Mesendoderm (in vitro differentiated cells): ENCODE measurements around the gene MS4A2.
A peak's percentile ranks its signal among the peaks of the same experiment; 100 is the strongest.
"Not testable (repeated sequence)": the region's sequence is repeated elsewhere in the genome, so short reads cannot be mapped to it uniquely, and the experiment has no call there.

Experiments
- DNase-seq: peaks from one replicate; pipeline ENCODE4 v3.0.0; 2013
- H2AK5ac ChIP-seq: 2 replicates; pipeline ENCODE4 v1.6.1; 2013; ENCODE audit warnings: low read length, inconsistent platforms
- H2BK120ac ChIP-seq: 2 replicates; pipeline ENCODE4 v1.6.1; 2013; ENCODE audit warnings: low read depth, mild to moderate bottlenecking, low read length, moderate library complexity, mixed read lengths
- H2BK15ac ChIP-seq: replicated peaks from 2 replicates; pipeline ENCODE4 v1.6.1; 2013; ENCODE audit warnings: low read depth, mild to moderate bottlenecking, moderate library complexity
- H2BK5ac ChIP-seq: 2 replicates; pipeline ENCODE4 v1.6.1; 2013; ENCODE audit warnings: low read length, inconsistent platforms
- H3K18ac ChIP-seq: 2 replicates; pipeline ENCODE4 v1.6.1; 2013; ENCODE audit warnings: mild to moderate bottlenecking, low read length, mixed read lengths
- H3K23ac ChIP-seq: one replicate; pipeline ENCODE4 v1.6.1; 2013; ENCODE audit warnings: low read length
- H3K27ac ChIP-seq: 2 replicates; pipeline ENCODE4 v1.5.1; 2013; ENCODE audit warnings: low read depth, mild to moderate bottlenecking, inconsistent platforms, low read length, moderate library complexity
- H3K27me3 ChIP-seq: 2 replicates; pipeline ENCODE4 v1.6.1; 2013; ENCODE audit warnings: low read length, control low read depth, mild to moderate bottlenecking, inconsistent platforms; ENCODE audit not compliant: insufficient read depth, poor library complexity
- H3K36me3 ChIP-seq: 2 replicates; pipeline ENCODE4 v1.6.1; 2013; ENCODE audit warnings: low read length, inconsistent platforms; ENCODE audit not compliant: control insufficient read depth, insufficient read depth
- H3K4ac ChIP-seq: one replicate; pipeline ENCODE4 v1.6.1; 2013; ENCODE audit warnings: low read depth, mild to moderate bottlenecking, low read length, moderate library complexity
- H3K4me1 ChIP-seq: 2 replicates; pipeline ENCODE4 v1.6.1; 2013; ENCODE audit warnings: low read depth, low read length, inconsistent platforms; ENCODE audit not compliant: control insufficient read depth
- H3K4me2 ChIP-seq: 2 replicates; pipeline ENCODE4 v1.6.1; 2013; ENCODE audit warnings: low read length
- H3K4me3 ChIP-seq: 2 replicates; pipeline ENCODE4 v1.5.1; 2013; ENCODE audit warnings: mild to moderate bottlenecking, low read length
- H3K56ac ChIP-seq: one replicate; pipeline ENCODE4 v1.6.1; 2013; ENCODE audit warnings: low read length
- H3K79me1 ChIP-seq: 2 replicates; pipeline ENCODE4 v1.6.1; 2013; ENCODE audit warnings: low read length, inconsistent platforms
- H3K79me2 ChIP-seq: 2 replicates; pipeline ENCODE4 v1.6.1; 2013; ENCODE audit warnings: mild to moderate bottlenecking, low read length; ENCODE audit not compliant: control insufficient read depth, insufficient read depth
- H3K9ac ChIP-seq: 2 replicates; pipeline ENCODE4 v1.6.1; 2013; ENCODE audit warnings: low read length, inconsistent platforms
- H4K5ac ChIP-seq: one replicate; pipeline ENCODE4 v1.6.1; 2013; ENCODE audit warnings: low read length
- H4K8ac ChIP-seq: one replicate; pipeline ENCODE4 v1.6.1; 2013; ENCODE audit warnings: low read depth, mild to moderate bottlenecking, control low read depth, low read length, moderate library complexity
- WGBS: extraction: QIAGEN DNeasy Blood & Tissue Kit; methylation state at CpG from one replicate; pipeline ENCODE4 v1.1.7; 2013; ENCODE audit warnings: low lambda C conversion rate, missing lambda C conversion rate; ENCODE audit not compliant: insufficient coverage; ENCODE audit errors: extremely low coverage; 5-methylcytosine and 5-hydroxymethylcytosine counted together

MS4A2 gene

GRCh38 chr11:60128866-60129265 is 40.4 kb downstream of the MS4A2 start:
- H3K4ac ChIP-seq, H3K4me1 ChIP-seq, H3K27ac ChIP-seq, H3K9ac ChIP-seq, DNase-seq, H3K27me3 ChIP-seq, H3K36me3 ChIP-seq, H3K23ac ChIP-seq, H3K4me3 ChIP-seq, H4K8ac ChIP-seq, H2BK5ac ChIP-seq, H3K4me2 ChIP-seq, H2BK15ac ChIP-seq, H2BK120ac ChIP-seq, H3K79me2 ChIP-seq, H3K79me1 ChIP-seq, H4K5ac ChIP-seq, H2AK5ac ChIP-seq, H3K18ac ChIP-seq, H3K56ac ChIP-seq: not testable (repeated sequence)
- no CpG with 5 or more reads among the region's 4 CpGs for WGBS

GRCh38 chr11:60129853-60130252 is 41.4 kb downstream of the MS4A2 start:
- H3K4me1 ChIP-seq: no peaks in the 10 kb centered on the region

GRCh38 chr11:60130496-60130895 is 42.0 kb downstream of the MS4A2 start:
- no peak overlapping the region for H3K23ac ChIP-seq
- no peaks in the 10 kb centered on the region for H3K27me3 ChIP-seq
- no peaks in the 10 kb centered on the region for H3K36me3 ChIP-seq
- H3K27ac ChIP-seq: no peak overlapping the region
- H2AK5ac ChIP-seq: no peak overlapping the region
- no peak overlapping the region for H2BK120ac ChIP-seq
- H4K8ac ChIP-seq: no peak overlapping the region
- no peak overlapping the region for H4K5ac ChIP-seq
- no peak overlapping the region for H3K56ac ChIP-seq
- peak; percentile 88 for DNase-seq
- no peak overlapping the region for H3K4ac ChIP-seq
- H3K79me1 ChIP-seq: no peaks in the 10 kb centered on the region
- no peaks in the 10 kb centered on the region for H3K4me1 ChIP-seq
- no peak overlapping the region for H3K18ac ChIP-seq
- no peaks in the 10 kb centered on the region for H3K79me2 ChIP-seq
- H2BK15ac ChIP-seq: no peak overlapping the region
- no peak overlapping the region for H3K4me2 ChIP-seq
- H2BK5ac ChIP-seq: no peak overlapping the region
- H3K4me3 ChIP-seq: no peak overlapping the region
- no peak overlapping the region for H3K9ac ChIP-seq

More at GRCh38 chr11:60129853-60130252, 41.4 kb downstream of the MS4A2 start:
- Histone ChIP-seq H3K23ac (no peak overlapping the region), H2BK120ac (no peak overlapping the region), H3K36me3 (no peaks in the 10 kb centered on the region), H4K5ac (no peak overlapping the region), H3K27me3 (no peaks in the 10 kb centered on the region), H3K18ac (no peak overlapping the region), H3K4ac (no peak overlapping the region), H3K4me2 (no peak overlapping the region), H3K79me2 (no peaks in the 10 kb centered on the region), H2AK5ac (no peak overlapping the region), H3K27ac (no peak overlapping the region), H3K4me3 (no peak overlapping the region), H2BK5ac (no peak overlapping the region), H3K56ac (no peak overlapping the region), H3K9ac (no peak overlapping the region), H2BK15ac (no peak overlapping the region), H3K79me1 (no peaks in the 10 kb centered on the region), H4K8ac (no peak overlapping the region)
- no CpG with 5 or more reads among the region's 3 CpGs for WGBS
- no peak for DNase-seq

GRCh38 chr11:60131912-60132311 is 43.4 kb downstream of the MS4A2 start:
- Histone ChIP-seq H3K18ac (no peak overlapping the region), H3K4me3 (no peak overlapping the region), H3K27ac (no peak overlapping the region), H2BK5ac (no peak overlapping the region), H3K79me1 (no peaks in the 10 kb centered on the region), H2AK5ac (no peak overlapping the region), H3K4me2 (no peak overlapping the region), H3K56ac (no peak overlapping the region), H3K23ac (no peak overlapping the region), H2BK15ac (no peak overlapping the region), H3K9ac (no peak overlapping the region), H4K8ac (no peak overlapping the region), H3K4me1 (no peaks in the 10 kb centered on the region), H3K79me2 (no peaks in the 10 kb centered on the region), H4K5ac (no peak overlapping the region), H3K4ac (no peak overlapping the region), H3K27me3 (no peaks in the 10 kb centered on the region), H2BK120ac (no peak overlapping the region), H3K36me3 (no peaks in the 10 kb centered on the region)
- no peak for DNase-seq
- WGBS: no CpG with 5 or more reads among the region's 3 CpGs

- H3K4me3 ChIP-seq: no peak overlapping the region
- no peaks in the 10 kb centered on the region for H3K36me3 ChIP-seq
- DNase-seq: no peak
- no peaks in the 10 kb centered on the region for H3K79me1 ChIP-seq
- H3K27ac ChIP-seq: no peak overlapping the region
- WGBS: no CpG with 5 or more reads among the region's 1 CpG
- H3K56ac ChIP-seq: no peak overlapping the region
- H3K4me1 ChIP-seq: no peaks in the 10 kb centered on the region
- H3K4ac ChIP-seq: no peak overlapping the region
- no peak overlapping the region for H3K23ac ChIP-seq
- H3K79me2 ChIP-seq: no peaks in the 10 kb centered on the region
- no peak overlapping the region for H3K9ac ChIP-seq
- no peak overlapping the region for H4K8ac ChIP-seq
- no peak overlapping the region for H4K5ac ChIP-seq
- no peak overlapping the region for H2AK5ac ChIP-seq
- no peak overlapping the region for H3K18ac ChIP-seq
- no peaks in the 10 kb centered on the region for H3K27me3 ChIP-seq
- H2BK15ac ChIP-seq: no peak overlapping the region
- H2BK5ac ChIP-seq: no peak overlapping the region
- no peak overlapping the region for H2BK120ac ChIP-seq
- no peak overlapping the region for H3K4me2 ChIP-seq
These were observed 45.5 kb downstream of the MS4A2 start for GRCh38 chr11:60133917-60134316.

- H3K79me2 ChIP-seq: no peaks in the 10 kb centered on the region
- no peak overlapping the region for H4K5ac ChIP-seq
- H3K18ac ChIP-seq: no peak overlapping the region
- H3K36me3 ChIP-seq: no peaks in the 10 kb centered on the region
- H2BK120ac ChIP-seq: no peak overlapping the region
- H2AK5ac ChIP-seq: no peak overlapping the region
- H3K27me3 ChIP-seq: no peaks in the 10 kb centered on the region
- no peaks in the 10 kb centered on the region for H3K79me1 ChIP-seq
- WGBS: no CpG with 5 or more reads among the region's 3 CpGs
- no peak overlapping the region for H3K23ac ChIP-seq
- H4K8ac ChIP-seq: no peak overlapping the region
- no peak overlapping the region for H3K9ac ChIP-seq
- H3K27ac ChIP-seq: no peak overlapping the region
- no peak overlapping the region for H2BK15ac ChIP-seq
- no peak overlapping the region for H3K4me3 ChIP-seq
- H3K56ac ChIP-seq: no peak overlapping the region
- no peak overlapping the region for H2BK5ac ChIP-seq
- no peak overlapping the region for H3K4ac ChIP-seq
- H3K4me1 ChIP-seq: no peaks in the 10 kb centered on the region
- H3K4me2 ChIP-seq: no peak overlapping the region
- no peak for DNase-seq
These were observed 55.3 kb downstream of the MS4A2 start for GRCh38 chr11:60143768-60144167.
